Trophoblast cell (in vitro differentiated cells and primary cell): Measurements from ENCODE around the gene COL4A1.

Source experiments
- DNase-seq, 2 donors: peaks; one replicate each; pipeline ENCODE4 v3.0.0-alpha.2; 2016
- H2AFZ ChIP-seq: 2 replicates; pipeline ENCODE4 v1.6.1; 2013; ENCODE audit warnings: low read length, moderate library complexity, mild to moderate bottlenecking; ENCODE audit not compliant: insufficient read depth, poor library complexity
- H2AK5ac ChIP-seq: 2 replicates; pipeline ENCODE4 v1.6.1; 2013; ENCODE audit warnings: mild to moderate bottlenecking, low read length
- H2BK120ac ChIP-seq: 2 replicates; pipeline ENCODE4 v1.6.1; 2013; ENCODE audit warnings: low read length, mild to moderate bottlenecking, moderate library complexity; ENCODE audit not compliant: insufficient read depth, poor library complexity
- H2BK12ac ChIP-seq: 2 replicates; pipeline ENCODE4 v1.6.1; 2013; ENCODE audit warnings: mild to moderate bottlenecking, low read length, moderate library complexity
- H2BK5ac ChIP-seq: 2 replicates; pipeline ENCODE4 v1.6.1; 2013; ENCODE audit warnings: low read length, low read depth, moderate library complexity, mild to moderate bottlenecking; ENCODE audit not compliant: poor library complexity
- H3K14ac ChIP-seq: 2 replicates; pipeline ENCODE4 v1.6.1; 2013; ENCODE audit warnings: mild to moderate bottlenecking, low read length
- H3K18ac ChIP-seq: 2 replicates; pipeline ENCODE4 v1.6.1; 2013; ENCODE audit warnings: mild to moderate bottlenecking, low read length
- H3K23ac ChIP-seq: 2 replicates; pipeline ENCODE4 v1.6.1; 2013; ENCODE audit warnings: low read length
- H3K27ac ChIP-seq: 2 replicates; pipeline ENCODE4 v1.5.1; 2013; ENCODE audit warnings: low read depth, mild to moderate bottlenecking, inconsistent platforms, low read length, moderate library complexity
- H3K27me3 ChIP-seq: 2 replicates; pipeline ENCODE4 v1.6.1; 2013; ENCODE audit warnings: inconsistent platforms, mild to moderate bottlenecking, low read length, moderate library complexity; ENCODE audit not compliant: insufficient read depth
- H3K36me3 ChIP-seq, 2 experiments: 1 replicate in 1 of 2; 2 replicates in 1 of 2; pipeline ENCODE4 v1.6.1; 2013; ENCODE audit warnings: low read length in 2 of 2, mild to moderate bottlenecking in 2 of 2, moderate library complexity in 1 of 2; ENCODE audit not compliant: insufficient read depth in 2 of 2, control insufficient read depth in 1 of 2
- H3K4ac ChIP-seq: 2 replicates; pipeline ENCODE4 v1.6.1; 2013; ENCODE audit warnings: low read depth, mild to moderate bottlenecking, low read length, moderate library complexity
- H3K4me1 ChIP-seq, 2 experiments: 1 replicate in 1 of 2; 2 replicates in 1 of 2; pipeline ENCODE4 v1.6.1; 2013; ENCODE audit warnings: low read length in 2 of 2, mild to moderate bottlenecking in 2 of 2, moderate library complexity in 1 of 2; ENCODE audit not compliant: insufficient read depth in 2 of 2, control insufficient read depth in 1 of 2
- H3K4me2 ChIP-seq: 2 replicates; pipeline ENCODE4 v1.6.1; 2013; ENCODE audit warnings: inconsistent platforms, mild to moderate bottlenecking, low read length, moderate library complexity
- H3K4me3 ChIP-seq: 2 replicates; pipeline ENCODE4 v1.5.1; 2013; ENCODE audit warnings: mild to moderate bottlenecking, low read depth, low read length, inconsistent platforms
- H3K79me1 ChIP-seq: one replicate; pipeline ENCODE4 v1.6.1; 2013; ENCODE audit warnings: low read length
- H3K79me2 ChIP-seq: 2 replicates; pipeline ENCODE4 v1.6.1; 2013; ENCODE audit warnings: low read length, mild to moderate bottlenecking; ENCODE audit not compliant: control insufficient read depth, insufficient read depth, poor library complexity
- H3K9ac ChIP-seq: 2 replicates; pipeline ENCODE4 v1.6.1; 2013; ENCODE audit warnings: mild to moderate bottlenecking, low read length
- H3K9me3 ChIP-seq: 2 replicates; pipeline ENCODE4 v1.6.1; 2013; ENCODE audit warnings: low read depth, mild to moderate bottlenecking, control low read depth, inconsistent platforms, low read length; ENCODE audit not compliant: insufficient read depth
- H4K12ac ChIP-seq: 2 replicates; pipeline ENCODE4 v1.6.1; 2013; ENCODE audit warnings: low read depth, mild to moderate bottlenecking, low read length, moderate library complexity
- H4K8ac ChIP-seq: 2 replicates; pipeline ENCODE4 v1.6.1; 2013; ENCODE audit warnings: low read depth, mild to moderate bottlenecking, low read length, moderate library complexity
- H4K91ac ChIP-seq: one replicate; pipeline ENCODE4 v1.6.1; 2013; ENCODE audit warnings: low read depth, mild to moderate bottlenecking, low read length, moderate library complexity
- WGBS: extraction: QIAGEN DNeasy Blood & Tissue Kit; methylation state at CpG from one replicate; pipeline ENCODE4 v1.1.7; 2013; ENCODE audit warnings: missing lambda C conversion rate; ENCODE audit not compliant: insufficient read length, insufficient coverage; ENCODE audit errors: extremely low coverage; 5-methylcytosine and 5-hydroxymethylcytosine counted together

The COL4A1 gene

DNA sequence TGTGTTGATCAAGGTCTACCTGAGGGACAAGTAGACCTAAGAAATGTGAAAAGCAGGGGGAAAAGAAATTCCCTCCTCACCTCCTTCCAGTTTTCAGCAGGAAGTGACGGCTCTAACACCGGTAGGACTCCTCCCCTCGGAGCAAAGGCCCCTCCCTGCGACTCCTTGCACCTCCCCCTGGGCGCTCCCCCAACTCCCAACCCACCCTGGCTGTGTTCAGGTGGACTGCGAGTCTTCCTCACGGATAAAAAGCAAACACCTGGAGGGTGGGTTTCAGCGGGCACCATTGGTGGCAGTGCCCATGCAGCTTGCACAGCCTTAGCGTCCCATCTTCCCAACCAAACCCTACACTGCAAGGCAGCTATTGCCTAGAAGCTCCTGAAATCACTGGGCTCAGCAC lies 124.5 kb downstream of the COL4A1 start:
- no peaks in the 10 kb centered on the region for H3K4me1 ChIP-seq
- no peaks in the 10 kb centered on the region for H3K27me3 ChIP-seq
- no peak overlapping the region for H4K8ac ChIP-seq
- H2AK5ac ChIP-seq = no peak overlapping the region
- WGBS = no CpG with 5 or more reads among the region's 9 CpGs
- H3K79me1 ChIP-seq = no peaks in the 10 kb centered on the region
- no peak for DNase-seq
- H4K12ac ChIP-seq = no peak overlapping the region
- no peak overlapping the region for H3K14ac ChIP-seq
- peaks cover 68 to 81% of the 10 kb centered on the region in 2 experiments for H3K36me3 ChIP-seq
- no peak overlapping the region for H3K4me3 ChIP-seq
- no peak overlapping the region for H3K23ac ChIP-seq
- no peak overlapping the region for H3K4me2 ChIP-seq
- H2BK5ac ChIP-seq = no peak overlapping the region
- H3K4ac ChIP-seq = no peak overlapping the region
- H2AFZ ChIP-seq = no peak overlapping the region
- peaks cover 2% of the 10 kb centered on the region for H3K9me3 ChIP-seq
- no peak overlapping the region for H4K91ac ChIP-seq
- H3K18ac ChIP-seq = no peak overlapping the region
- H2BK12ac ChIP-seq = no peak overlapping the region
- no peak overlapping the region for H3K27ac ChIP-seq
- no peak overlapping the region for H3K9ac ChIP-seq
- no peak overlapping the region for H2BK120ac ChIP-seq
- no peaks in the 10 kb centered on the region for H3K79me2 ChIP-seq

GRCh38 chr13:110182003-110182402 lies 125.0 kb downstream of the COL4A1 start:
- Histone ChIP-seq H3K79me1 (no peaks in the 10 kb centered on the region), H3K23ac (no peak overlapping the region), H3K18ac (no peak overlapping the region), H3K27ac (no peak overlapping the region), H4K8ac (no peak overlapping the region), H3K4me1 (no peaks in the 10 kb centered on the region), H4K12ac (no peak overlapping the region), H2BK12ac (no peak overlapping the region), H3K27me3 (no peaks in the 10 kb centered on the region), H2AK5ac (no peak overlapping the region), H3K9me3 (peaks cover 2% of the 10 kb centered on the region), H4K91ac (no peak overlapping the region), H3K9ac (no peak overlapping the region), H3K4me2 (no peak overlapping the region), H2BK120ac (no peak overlapping the region), H3K79me2 (no peaks in the 10 kb centered on the region), H3K36me3 (peaks cover 67 to 79% of the 10 kb centered on the region in 2 experiments), H3K14ac (no peak overlapping the region), H2AFZ (no peak overlapping the region), H3K4ac (no peak overlapping the region), H3K4me3 (no peak overlapping the region), H2BK5ac (no peak overlapping the region)
- DNase-seq = no peak
- no CpG with 5 or more reads among the region's 11 CpGs for whole genome bisulfite sequencing

DNA sequence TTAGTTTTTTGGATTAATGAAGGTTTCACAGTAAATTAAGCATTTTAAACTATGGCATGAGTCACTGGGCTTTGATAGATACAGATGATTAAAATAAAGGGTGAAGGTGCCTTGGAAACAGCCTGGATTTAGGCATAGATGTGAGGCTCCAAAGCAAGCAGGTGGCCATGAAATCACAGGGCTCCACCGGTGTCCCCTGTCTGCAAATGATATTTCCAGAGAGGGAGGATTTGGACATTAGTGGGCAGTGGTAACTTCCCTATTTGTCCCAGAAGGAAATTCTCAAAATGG lies 127.2 kb downstream of the COL4A1 start:
- H2BK12ac ChIP-seq = no peak overlapping the region
- H3K79me1 ChIP-seq = no peaks in the 10 kb centered on the region
- H2BK120ac ChIP-seq = no peak overlapping the region
- H3K14ac ChIP-seq = no peak overlapping the region
- peaks cover 75 to 87% of the 10 kb centered on the region in 2 experiments for H3K36me3 ChIP-seq
- no peak overlapping the region for H3K4me2 ChIP-seq
- H3K23ac ChIP-seq = no peak overlapping the region
- no peak overlapping the region for H2BK5ac ChIP-seq
- H3K27me3 ChIP-seq = no peaks in the 10 kb centered on the region
- H3K4ac ChIP-seq = no peak overlapping the region
- no peak overlapping the region for H3K4me3 ChIP-seq
- H3K79me2 ChIP-seq = no peaks in the 10 kb centered on the region
- H2AFZ ChIP-seq = no peak overlapping the region
- no peak overlapping the region for H3K18ac ChIP-seq
- no peak overlapping the region for H3K27ac ChIP-seq
- H2AK5ac ChIP-seq = no peak overlapping the region
- H3K4me1 ChIP-seq = no peaks in the 10 kb centered on the region
- no peak overlapping the region for H4K12ac ChIP-seq
- H4K91ac ChIP-seq = no peak overlapping the region
- H3K9me3 ChIP-seq = peaks cover 2% of the 10 kb centered on the region
- H3K9ac ChIP-seq = no peak overlapping the region
- no peak overlapping the region for H4K8ac ChIP-seq
- no CpG with 5 or more reads among the region's 1 CpG for WGBS
- DNase-seq = no peak

DNA sequence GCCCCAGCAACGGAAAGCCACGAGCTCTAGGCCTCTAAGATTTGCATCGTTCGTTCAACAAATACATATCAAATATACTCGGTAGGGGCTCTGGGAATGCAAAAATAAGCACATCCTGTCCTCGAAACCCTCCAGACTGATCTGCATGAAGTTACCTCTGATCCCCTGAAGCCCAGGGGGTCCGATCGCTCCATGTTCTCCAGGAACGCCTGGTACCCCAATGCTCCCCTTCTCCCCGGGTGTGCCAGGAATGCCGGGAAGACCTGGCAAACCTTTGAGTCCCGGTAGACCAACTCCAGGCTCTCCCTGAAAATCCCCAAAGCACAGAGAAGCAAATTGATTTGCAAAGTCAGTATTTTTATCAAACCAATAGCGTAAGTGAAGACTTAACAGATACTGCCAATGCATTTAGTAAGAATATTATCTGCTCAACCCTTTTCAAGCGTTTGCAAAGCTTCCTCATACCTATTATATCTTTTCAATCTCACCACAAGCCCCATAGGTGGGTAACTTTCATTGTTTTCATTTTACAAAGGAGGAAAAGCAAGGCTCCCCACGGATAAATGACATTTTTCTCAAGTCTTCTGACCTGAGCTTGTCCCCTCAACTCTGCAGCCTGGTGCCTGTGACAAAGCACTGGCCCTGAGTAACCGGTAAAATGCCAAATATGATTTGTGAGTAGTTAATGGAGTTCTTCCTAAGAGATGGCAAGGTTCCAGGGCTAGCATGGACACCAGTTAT lies 127.7 kb downstream of the COL4A1 start:
- no peak overlapping the region for H3K14ac ChIP-seq
- no peak overlapping the region for H2AFZ ChIP-seq
- no peak for DNase-seq
- no peak overlapping the region for H4K8ac ChIP-seq
- H3K18ac ChIP-seq = no peak overlapping the region
- no peak overlapping the region for H2AK5ac ChIP-seq
- no peak overlapping the region for H3K23ac ChIP-seq
- WGBS = no CpG with 5 or more reads among the region's 16 CpGs
- H3K4ac ChIP-seq = no peak overlapping the region
- no peak overlapping the region for H4K91ac ChIP-seq
- no peak overlapping the region for H4K12ac ChIP-seq
- H3K4me2 ChIP-seq = no peak overlapping the region
- no peak overlapping the region for H3K27ac ChIP-seq
- no peak overlapping the region for H3K9ac ChIP-seq
- no peaks in the 10 kb centered on the region for H3K79me1 ChIP-seq
- no peak overlapping the region for H3K4me3 ChIP-seq
- H3K27me3 ChIP-seq = no peaks in the 10 kb centered on the region
- H3K36me3 ChIP-seq = peaks cover 75 to 89% of the 10 kb centered on the region in 2 experiments
- no peak overlapping the region for H2BK5ac ChIP-seq
- H3K4me1 ChIP-seq = no peaks in the 10 kb centered on the region
- H3K9me3 ChIP-seq = peaks cover 2% of the 10 kb centered on the region
- H2BK12ac ChIP-seq = no peak overlapping the region
- H3K79me2 ChIP-seq = no peaks in the 10 kb centered on the region
- no peak overlapping the region for H2BK120ac ChIP-seq
